PC-3 (cell line): ENCODE data around the gene UAP1L1. TPM values are rescaled to one million over a fixed set of nuclear protein-coding genes. Genes with fewer than 3 reads are reported as not detected.

Experiments
- ATAC-seq: fragments of 200-7000 bp; cut with Tn5 transposase; 2 replicates; pipeline ENCODE4 v1.9.1; 2020; ENCODE audit warnings: mild to moderate bottlenecking, moderate library complexity
- BruUV-seq: library from RNA; stranded (reverse); fragments of 400-500 nt; replicated peaks from 2 replicates; lab custom pipeline; 2021; lab: Mats Ljungman, UMichigan
- CTCF ChIA-PET: fragments of 300-600 bp; sonication (Branson Sonifier 250); formaldehyde crosslinking; loops from one replicate; lab custom pipeline; 2022; ENCODE audit warnings: antibody characterized with exemption; lab: Charles Lee
- POLR2A ChIA-PET: fragments of 300-600 bp; sonication (Branson Sonifier 250); formaldehyde crosslinking; loops from one replicate; lab custom pipeline; 2022; ENCODE audit warnings: antibody characterized with exemption; ENCODE audit not compliant: unreplicated experiment; lab: Charles Lee
- DNase-seq: peaks from one replicate; pipeline ENCODE4 v3.0.0-alpha.2; 2015
- H2AFZ ChIP-seq: fragments of 300-600 bp; sonication (generic); 2 replicates; pipeline ENCODE4 v1.6.0; 2016; ENCODE audit warnings: antibody characterized with exemption, low read length
- H3F3A ChIP-seq: fragments of 300-600 bp; sonication (generic); one replicate; pipeline ENCODE4 v1.6.0; 2017; ENCODE audit warnings: antibody characterized with exemption, low read length, control low read depth, mild to moderate bottlenecking; ENCODE audit not compliant: unreplicated experiment
- H3K27ac ChIP-seq: fragments of 300-600 bp; sonication (generic); 2 replicates; pipeline ENCODE4 v1.5.1; 2016; ENCODE audit warnings: mild to moderate bottlenecking, low read length
- H3K27me3 ChIP-seq: fragments of 300-600 bp; sonication (generic); 2 replicates; pipeline ENCODE4 v1.6.1; 2016; ENCODE audit warnings: low read length, mixed read lengths
- H3K36me3 ChIP-seq: fragments of 300-600 bp; sonication (generic); 2 replicates; pipeline ENCODE4 v1.6.1; 2016; ENCODE audit warnings: low read depth, mixed run types, low read length, mixed read lengths
- H3K4me1 ChIP-seq: fragments of 300-600 bp; sonication (generic); 2 replicates; pipeline ENCODE4 v1.5.1; 2016; ENCODE audit warnings: low read length; ENCODE audit not compliant: insufficient read depth
- H3K4me2 ChIP-seq: fragments of 300-600 bp; sonication (generic); 2 replicates; pipeline ENCODE4 v1.6.0; 2016; ENCODE audit warnings: low read length
- H3K4me3 ChIP-seq: fragments of 300-600 bp; sonication (generic); 2 replicates; pipeline ENCODE4 v1.5.1; 2016; ENCODE audit warnings: mild to moderate bottlenecking, low read length, mixed read lengths
- H3K79me2 ChIP-seq: fragments of 300-600 bp; sonication (generic); 2 replicates; pipeline ENCODE4 v1.6.1; 2017; ENCODE audit warnings: low read length, mixed read lengths
- H3K9ac ChIP-seq: fragments of 300-600 bp; sonication (generic); 2 replicates; pipeline ENCODE4 v1.6.0; 2016; ENCODE audit warnings: mild to moderate bottlenecking, low read length
- H3K9me2 ChIP-seq: fragments of 300-600 bp; sonication (generic); replicated peaks from 2 replicates; pipeline ENCODE4 v1.6.1; 2016; ENCODE audit warnings: mixed run types, low read length, mixed read lengths
- H3K9me3 ChIP-seq: fragments of 300-600 bp; sonication (generic); 2 replicates; pipeline ENCODE4 v1.6.1; 2016; ENCODE audit warnings: low read length, mixed read lengths
- H4K20me1 ChIP-seq: fragments of 300-600 bp; sonication (generic); 2 replicates; pipeline ENCODE4 v1.6.1; 2016; ENCODE audit warnings: low read length, mixed read lengths
- CTCF ChIP-seq: fragments of 300-600 bp; sonication (generic); conservative IDR thresholded peaks from 2 replicates; pipeline ENCODE4 v1.5.1; 2017; ENCODE audit warnings: antibody characterized with exemption, low read depth, mild to moderate bottlenecking, low read length
- EZH2 ChIP-seq: fragments of 300-600 bp; sonication (generic); IDR thresholded peaks from one replicate; pipeline ENCODE4 v1.6.1; 2017; ENCODE audit warnings: antibody characterized with exemption, mild to moderate bottlenecking, low read length; ENCODE audit not compliant: unreplicated experiment
- EZH2phosphoT487 ChIP-seq: fragments of 300-600 bp; sonication (generic); IDR thresholded peaks from 2 replicates; pipeline ENCODE4 v1.6.1; 2018; ENCODE audit warnings: mild to moderate bottlenecking, antibody characterized with exemption, low read length, borderline replicate concordance
- intact Hi-C: fragments of 100-400 bp; cut with micrococcal nuclease; formaldehyde crosslinking; loops from 2 replicates; pipeline ENCODE4 v1.9.0; 2023
- total RNA-seq: library from RNA; depleted of rRNA; stranded (reverse); fragments of >200 nt; gene quantifications from 2 replicates; pipeline ENCODE4 v1.2.3, GENCODE V29; 2014

The UAP1L1 gene
- total RNA-seq, 1 experiment from 2014 or later: 5.0 TPM

- no peak for DNase-seq
- intact Hi-C loops: loop anchor here (5.0 kb wide), 1 partner anchor 252 kb away; no protein-coding TSS in a partner anchor
- H2AFZ ChIP-seq: no peak overlapping the region
- BruUV-seq: no TSS peak
- no peaks in the 10 kb centered on the region for H3K27me3 ChIP-seq
- H3K9me2 ChIP-seq: no peaks in the 10 kb centered on the region
- H3K79me2 ChIP-seq: peaks cover 17% of the 10 kb centered on the region
- H4K20me1 ChIP-seq: peaks cover 7% of the 10 kb centered on the region; the same call in 1 of the 2 replicates
- H3F3A ChIP-seq: no peaks in the 10 kb centered on the region
- peaks cover 13% of the 10 kb centered on the region for H3K4me1 ChIP-seq
- CTCF ChIA-PET: no interaction called here
- H3K9ac ChIP-seq: no peak overlapping the region
- no peaks in the 10 kb centered on the region for H3K36me3 ChIP-seq
- TF ChIP-seq EZH2phosphoT487 (no peak), CTCF (no peak), EZH2 (no peak)
- ATAC-seq: no peak
- no peak overlapping the region for H3K4me3 ChIP-seq
- no peak overlapping the region for H3K4me2 ChIP-seq
- POLR2A ChIA-PET: no interaction called here
- H3K27ac ChIP-seq: no peak overlapping the region
- no peaks in the 10 kb centered on the region for H3K9me3 ChIP-seq
These were observed 37.5 kb upstream of the UAP1L1 start for GRCh38 chr9:137039611-137040366.

- BruUV-seq: no TSS peak
- TF ChIP-seq EZH2 (no peak), EZH2phosphoT487 (no peak), CTCF (no peak)
- Histone ChIP-seq H3K4me3 (no peak overlapping the region), H3K27me3 (no peaks in the 10 kb centered on the region), H3K4me1 (peaks cover 9% of the 10 kb centered on the region; the same call in 1 of the 2 replicates), H3K4me2 (no peak overlapping the region), H3K79me2 (peaks cover 24% of the 10 kb centered on the region), H3K36me3 (no peaks in the 10 kb centered on the region), H3K27ac (no peak overlapping the region), H3K9me2 (no peaks in the 10 kb centered on the region), H4K20me1 (peaks cover 7% of the 10 kb centered on the region; the same call in 1 of the 2 replicates), H3F3A (no peaks in the 10 kb centered on the region), H3K9me3 (no peaks in the 10 kb centered on the region), H3K9ac (no peak overlapping the region), H2AFZ (no peak overlapping the region)
- intact Hi-C loops: no loop called here
- ATAC-seq: no peak
- ChIA-PET POLR2A (no interaction called here), CTCF (no interaction called here)
- no peak for DNase-seq
These were observed 36.7 kb upstream of the UAP1L1 start for GRCh38 chr9:137040568-137040967.

- no peak for TF ChIP-seq CTCF
- no peak for TF ChIP-seq EZH2
- TF ChIP-seq EZH2phosphoT487: no peak
- CTCF ChIA-PET: no interaction called here
- intact Hi-C loops: no loop called here
- peaks cover 24% of the 10 kb centered on the region for H3K79me2 ChIP-seq
- H4K20me1 ChIP-seq: peaks cover 7% of the 10 kb centered on the region; the same call in 1 of the 2 replicates
- H3K9me2 ChIP-seq: no peaks in the 10 kb centered on the region
- POLR2A ChIA-PET: no interaction called here
- H3K9me3 ChIP-seq: no peaks in the 10 kb centered on the region
- H3K36me3 ChIP-seq: no peaks in the 10 kb centered on the region
- no peaks in the 10 kb centered on the region for H3K27me3 ChIP-seq
- no peak overlapping the region for H3K4me2 ChIP-seq
- BruUV-seq: no TSS peak
- H3K4me3 ChIP-seq: no peak overlapping the region
- H3K9ac ChIP-seq: no peak overlapping the region
- no peak overlapping the region for H3K27ac ChIP-seq
- H3F3A ChIP-seq: no peaks in the 10 kb centered on the region
- ATAC-seq (no peak), DNase-seq (no peak)
- H3K4me1 ChIP-seq: peaks cover 9% of the 10 kb centered on the region; the same call in 1 of the 2 replicates
- H2AFZ ChIP-seq: no peak overlapping the region
These were observed 36.2 kb upstream of the UAP1L1 start for GRCh38 chr9:137041124-137041523.
